Inferior parietal cortex (tissue), 1 donor: ENCODE results near the gene PRMT5.
"Not testable (repeated sequence)": the region's sequence is repeated elsewhere in the genome, so short reads cannot be mapped to it uniquely, and the experiment has no call there.

Experiments
- DNase-seq: peaks from one replicate; pipeline ENCODE4 v3.0.0-alpha.2; 2016; ENCODE audit errors: extremely low spot score

Gene PRMT5

DNA sequence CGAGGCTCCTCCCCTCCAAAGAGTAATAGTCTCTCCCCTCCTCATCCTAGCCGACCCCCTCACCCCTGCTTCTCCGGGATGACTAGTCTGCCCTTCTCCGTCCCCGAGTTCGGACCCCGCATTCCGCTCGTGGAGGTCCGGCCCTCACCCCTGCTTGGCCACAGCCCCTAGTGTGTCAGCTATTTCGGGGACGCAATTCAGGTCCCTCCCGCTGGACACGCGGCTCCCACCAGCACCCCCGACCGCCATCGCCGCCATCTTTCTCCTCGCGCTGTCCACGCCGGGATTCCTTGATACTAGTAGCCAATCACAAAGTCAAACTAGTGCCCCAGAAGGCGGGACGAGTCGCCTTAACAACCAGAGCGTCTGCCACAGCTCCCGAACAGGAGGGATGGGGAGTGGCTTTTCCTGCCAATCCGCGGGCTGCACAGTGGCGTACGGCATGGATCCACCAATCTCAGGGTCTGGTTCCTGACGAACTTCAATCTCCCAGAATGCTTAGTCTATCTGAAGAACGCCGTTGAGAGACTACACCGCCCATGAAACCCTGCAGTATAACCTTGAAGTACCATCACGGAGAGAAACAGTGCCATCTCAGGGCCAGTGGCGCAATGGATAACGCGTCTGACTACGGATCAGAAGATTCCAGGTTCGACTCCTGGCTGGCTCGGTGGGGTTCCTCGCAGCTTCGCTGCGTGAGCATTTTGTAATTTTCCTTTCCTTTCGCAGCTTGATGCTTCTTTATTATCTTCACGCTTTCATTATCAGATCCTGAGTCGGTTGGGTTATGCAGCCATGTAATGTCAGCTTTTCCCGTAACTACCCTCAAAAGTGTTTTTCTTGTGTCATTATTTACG is at the start of gene PRMT5:
Gene PRMT5, minus strand, starts transcription at position 273 of the 857 bp plus-strand sequence. Its CDS starts 15 bp downstream, at position 258.
- peak; percentile 100 for DNase-seq

- DNase-seq: no peak
Observed at GRCh38 chr14:22978487-22978837, 49.3 kb upstream of the PRMT5 start.

GRCh38 chr14:22977684-22978486 is 48.7 kb upstream of the PRMT5 start:
- DNase-seq: no peak

GRCh38 chr14:22977434-22977683 is 48.2 kb upstream of the PRMT5 start:
- DNase-seq: no peak

DNA sequence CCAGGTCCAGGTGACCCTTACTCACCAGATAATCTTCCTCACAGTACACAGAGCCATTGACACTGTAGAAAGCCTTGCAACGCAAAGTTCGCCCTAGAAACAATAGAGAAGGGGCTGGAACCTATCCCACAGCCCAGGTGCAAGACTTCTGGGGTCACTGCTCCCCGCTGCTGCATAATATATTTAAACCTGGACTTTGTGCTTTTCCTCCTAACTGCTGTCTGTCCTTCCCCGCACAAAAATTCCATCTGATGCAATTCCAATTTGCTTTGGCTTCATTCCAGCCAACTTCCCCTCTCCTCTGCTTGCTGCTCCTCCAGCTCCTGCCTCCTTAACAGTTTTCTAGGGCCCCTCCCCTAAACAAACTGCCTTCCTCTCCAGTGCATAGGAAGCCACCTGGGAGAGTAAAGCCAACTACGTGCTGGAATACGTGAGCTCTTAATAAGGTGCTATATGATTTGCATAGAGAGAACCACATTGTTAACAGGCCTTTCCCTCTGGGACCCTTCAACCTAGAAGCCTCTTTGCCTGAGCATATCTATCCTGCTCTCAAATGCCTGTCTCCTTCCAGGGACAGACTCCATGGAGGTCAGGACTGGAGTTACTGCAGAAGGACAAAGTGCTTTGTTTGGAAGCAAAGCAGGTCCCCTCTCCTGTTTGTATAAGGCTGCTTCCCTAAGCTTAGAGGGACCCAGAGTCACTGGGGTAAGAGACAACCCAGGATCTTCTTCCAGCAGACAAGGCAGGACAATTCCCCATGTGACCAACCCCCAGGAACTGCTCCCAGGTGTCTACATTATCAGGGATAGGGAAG is 47.7 kb upstream of the PRMT5 start:
- no peak for DNase-seq

GRCh38 chr14:22974530-22975313 is 45.5 kb upstream of the PRMT5 start:
- DNase-seq: no peak

GRCh38 chr14:22973217-22974032 is 44.2 kb upstream of the PRMT5 start:
- peak; percentile 69 for DNase-seq

DNA sequence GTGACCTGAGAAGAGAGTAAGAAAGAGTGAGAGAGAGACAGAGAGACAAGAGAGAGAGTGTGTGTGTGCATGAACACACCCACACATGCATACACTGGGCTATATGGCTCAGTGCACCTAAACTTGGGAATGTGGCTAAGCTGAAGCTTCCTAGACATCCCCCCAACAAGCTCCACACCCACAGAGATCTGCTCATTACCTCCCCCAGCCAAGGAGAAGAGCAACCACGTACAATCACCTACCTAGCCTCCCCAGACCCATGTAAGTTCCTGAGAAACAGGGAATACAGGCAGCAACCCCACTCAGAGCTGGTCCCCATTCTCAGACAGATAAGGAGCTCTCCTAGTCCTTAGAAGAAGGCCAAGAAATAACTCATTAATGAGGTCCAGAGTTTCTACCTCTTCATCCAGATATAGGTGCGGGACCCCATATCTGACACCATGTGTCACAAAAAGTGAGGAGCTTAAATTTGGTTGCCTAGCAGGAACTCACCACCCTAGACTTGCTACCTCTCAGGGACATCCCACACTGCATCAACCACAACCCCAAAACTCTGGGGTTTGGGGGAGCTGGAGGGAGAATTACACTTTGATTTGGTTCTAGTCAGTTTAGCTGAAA is 43.2 kb upstream of the PRMT5 start:
- DNase-seq: no peak

DNA sequence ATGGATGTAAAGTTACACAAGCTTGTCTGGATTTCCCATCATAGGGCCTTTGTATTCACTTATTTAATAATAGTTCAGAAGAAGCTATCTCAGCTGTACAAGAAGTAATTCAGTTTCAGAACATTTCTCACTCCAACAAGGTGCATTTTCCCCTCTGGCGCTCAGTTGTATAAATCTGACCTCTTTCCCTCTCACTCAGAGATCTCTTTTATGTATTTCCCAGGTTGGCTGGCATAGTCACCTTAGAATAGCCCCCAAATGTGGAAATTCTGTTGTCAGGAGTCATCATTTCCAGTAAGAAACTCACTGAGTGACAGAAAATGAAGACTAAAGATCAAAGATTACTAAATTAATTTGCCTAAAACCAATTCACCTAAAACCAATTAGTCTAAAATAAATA is 42.0 kb upstream of the PRMT5 start:
- no peak for DNase-seq

DNA sequence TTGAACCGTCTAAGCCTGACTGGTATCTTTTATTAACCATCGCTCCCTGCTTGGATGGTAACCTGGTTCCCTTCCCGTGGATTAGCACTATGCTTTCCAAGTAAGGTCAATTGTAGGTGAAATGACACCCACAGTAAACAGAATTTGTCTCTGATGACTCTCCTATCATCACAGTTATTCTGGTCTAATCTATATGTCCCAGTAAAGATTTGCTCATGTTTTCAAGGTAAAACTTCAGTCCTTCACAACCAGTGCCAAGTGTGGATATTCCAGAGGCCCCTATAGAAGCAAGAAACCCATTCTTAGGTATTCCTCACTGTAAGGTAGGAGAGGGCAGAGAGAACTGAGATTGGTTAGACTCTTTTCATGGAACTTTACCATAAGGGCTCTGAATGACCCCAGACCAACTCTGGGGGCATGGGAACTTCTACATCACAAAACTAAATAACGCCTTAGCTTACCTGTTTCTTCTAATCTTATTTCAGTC is 37.6 kb upstream of the PRMT5 start:
- DNase-seq: no peak

- DNase-seq: not testable (repeated sequence)
Observed at GRCh38 chr14:22965916-22966782, 37.0 kb upstream of the PRMT5 start.

- DNase-seq: no peak
Observed at GRCh38 chr14:22962061-22962676, 33.0 kb upstream of the PRMT5 start.

GRCh38 chr14:22955702-22956569 is 26.8 kb upstream of the PRMT5 start:
- DNase-seq: no peak

- DNase-seq: no peak
Observed at GRCh38 chr14:22952418-22952817, 23.2 kb upstream of the PRMT5 start.

- DNase-seq: not testable (repeated sequence)
Observed at GRCh38 chr14:22951795-22952194, 22.6 kb upstream of the PRMT5 start.

- no peak for DNase-seq
Observed at GRCh38 chr14:22945642-22946041, 16.5 kb upstream of the PRMT5 start.

DNA sequence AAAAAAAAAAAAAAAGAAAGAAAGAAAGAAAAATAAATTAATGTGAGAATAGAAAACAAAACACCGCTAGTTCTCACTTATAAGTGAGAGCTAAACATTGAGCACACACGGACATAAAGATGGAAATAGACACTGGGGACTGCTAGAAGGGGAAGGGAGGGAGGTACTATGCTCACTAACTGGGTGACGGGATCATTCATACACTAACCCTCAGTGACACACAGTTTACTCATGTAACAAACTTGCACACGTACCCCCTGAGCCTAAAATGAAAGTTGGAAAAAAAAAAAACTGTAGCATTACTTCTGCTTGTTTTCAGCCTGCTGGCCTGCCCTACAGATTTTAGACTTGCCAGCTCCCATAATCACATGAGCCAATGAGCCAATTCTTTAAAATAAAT is 10.5 kb upstream of the PRMT5 start:
- no peak for DNase-seq

GRCh38 chr14:22935156-22935555 is 6.0 kb upstream of the PRMT5 start:
- no peak for DNase-seq
